Erythroblast (primary cell): ENCODE measurements around the gene SDF4.

Experiments
- GATA1 ChIP-seq: IDR thresholded peaks from 2 replicates; pipeline ENCODE4 v1.6.1; 2011; ENCODE audit warnings: low read depth, mild to moderate bottlenecking, control low read depth, low read length, moderate library complexity
- POLR2A ChIP-seq: IDR thresholded peaks from 2 replicates; pipeline ENCODE4 v1.6.1; 2011; ENCODE audit warnings: mild to moderate bottlenecking, low read length

DNA sequence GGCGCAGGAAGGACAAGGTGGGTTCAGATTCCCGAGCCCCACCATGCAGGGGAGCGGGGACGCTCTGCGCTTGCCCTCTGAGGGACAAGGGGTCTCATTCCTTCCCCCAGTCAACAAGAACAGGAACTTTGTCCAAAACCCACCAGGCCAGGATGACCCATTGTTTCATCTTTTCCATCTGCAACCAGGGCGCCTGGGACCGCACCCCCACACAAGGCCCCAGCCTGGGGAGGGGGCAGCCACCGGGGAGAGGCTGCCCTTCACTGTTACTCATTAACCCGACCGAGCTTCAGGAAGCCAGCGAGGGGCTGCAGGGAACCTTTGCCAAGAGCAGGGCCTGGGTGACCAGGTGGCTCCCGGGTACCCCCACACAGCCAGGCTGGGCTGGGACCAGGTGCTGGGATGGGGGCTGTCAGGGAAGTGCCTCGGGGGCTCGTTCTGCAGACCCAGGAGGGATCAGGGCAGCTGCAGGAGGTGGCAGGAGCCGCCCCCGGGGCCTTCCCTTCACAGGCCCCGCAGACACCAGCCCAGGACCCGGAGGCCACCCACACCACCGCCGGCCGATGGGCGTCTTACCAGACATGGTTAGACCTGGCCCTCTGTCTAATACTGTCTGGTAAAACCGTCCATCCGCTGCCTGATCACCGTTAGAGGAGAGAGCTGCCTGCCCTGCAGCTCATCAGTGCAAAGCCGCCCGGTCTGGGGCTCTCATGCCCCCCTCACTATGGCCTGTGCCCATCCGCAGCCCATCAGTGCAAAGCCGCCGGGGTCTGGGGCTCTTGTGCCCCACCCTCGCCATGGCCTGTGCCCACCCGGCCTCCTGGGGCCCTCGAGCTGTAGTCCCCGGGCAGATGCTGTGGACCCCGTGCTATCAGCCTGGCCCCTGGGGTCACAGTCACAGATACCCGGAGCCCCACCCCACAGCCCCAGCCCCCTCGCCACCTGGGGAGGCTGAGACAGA is 63.1 kb downstream of the SDF4 start:
- no peak for TF ChIP-seq POLR2A
- TF ChIP-seq GATA1, result no peak
